Measurements from ENCODE around the gene YY1.

DNA sequence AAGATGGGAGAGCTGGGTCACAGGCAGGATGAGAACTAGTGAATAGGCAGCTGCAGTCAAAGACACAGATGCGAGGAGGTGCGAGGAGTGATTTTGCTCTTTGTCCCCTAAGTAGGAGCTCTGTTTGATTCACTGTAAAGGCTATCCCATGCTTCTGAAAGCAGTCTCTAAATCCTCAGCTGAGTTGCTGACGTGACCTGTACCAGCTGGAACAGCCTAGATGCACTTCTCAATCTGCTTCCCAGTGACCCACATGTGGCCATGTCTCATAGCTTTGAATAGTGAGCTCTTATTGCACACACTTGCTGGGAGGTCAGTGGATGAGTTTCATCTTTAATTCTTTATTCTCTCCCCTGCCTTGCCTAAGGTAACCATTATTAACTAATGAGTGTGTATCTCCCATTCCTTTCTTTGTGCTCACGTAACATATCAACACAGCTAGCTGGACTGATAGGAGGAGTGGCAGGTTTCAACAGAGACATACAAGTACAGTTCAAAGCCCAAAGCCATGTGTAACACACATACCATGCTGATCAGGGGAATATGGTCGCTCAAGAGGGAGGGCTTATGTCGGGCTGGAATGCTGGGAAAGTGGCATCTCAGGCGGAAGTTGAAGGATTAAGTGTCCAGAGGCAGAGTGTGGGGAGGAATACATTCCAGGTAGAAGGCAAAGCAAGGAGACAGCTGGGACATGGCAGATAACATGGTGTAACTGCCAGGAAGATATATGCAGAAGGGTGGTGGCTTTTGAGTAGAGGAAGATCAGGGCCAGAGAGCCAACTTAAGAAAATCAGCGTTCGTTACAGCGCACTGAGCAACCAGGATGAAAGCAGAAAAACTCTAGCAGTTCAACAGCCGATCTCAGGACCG is 15.4 kb upstream of the YY1 start:
- TF ChIP-seq, protein P1, sequence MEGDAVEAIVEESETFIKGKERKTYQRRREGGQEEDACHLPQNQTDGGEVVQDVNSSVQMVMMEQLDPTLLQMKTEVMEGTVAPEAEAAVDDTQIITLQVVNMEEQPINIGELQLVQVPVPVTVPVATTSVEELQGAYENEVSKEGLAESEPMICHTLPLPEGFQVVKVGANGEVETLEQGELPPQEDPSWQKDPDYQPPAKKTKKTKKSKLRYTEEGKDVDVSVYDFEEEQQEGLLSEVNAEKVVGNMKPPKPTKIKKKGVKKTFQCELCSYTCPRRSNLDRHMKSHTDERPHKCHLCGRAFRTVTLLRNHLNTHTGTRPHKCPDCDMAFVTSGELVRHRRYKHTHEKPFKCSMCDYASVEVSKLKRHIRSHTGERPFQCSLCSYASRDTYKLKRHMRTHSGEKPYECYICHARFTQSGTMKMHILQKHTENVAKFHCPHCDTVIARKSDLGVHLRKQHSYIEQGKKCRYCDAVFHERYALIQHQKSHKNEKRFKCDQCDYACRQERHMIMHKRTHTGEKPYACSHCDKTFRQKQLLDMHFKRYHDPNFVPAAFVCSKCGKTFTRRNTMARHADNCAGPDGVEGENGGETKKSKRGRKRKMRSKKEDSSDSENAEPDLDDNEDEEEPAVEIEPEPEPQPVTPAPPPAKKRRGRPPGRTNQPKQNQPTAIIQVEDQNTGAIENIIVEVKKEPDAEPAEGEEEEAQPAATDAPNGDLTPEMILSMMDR (IDR thresholded peaks at IDR 0.05) = no peak
- TF ChIP-seq POLR2A (IDR thresholded peaks at IDR 0.05) (no peak), POLR2AphosphoS5 (IDR thresholded peaks at IDR 0.05) (no peak), EP300 (IDR thresholded peaks at IDR 0.05) (no peak)
